NCI-H187 treated with DMSO at 0.1 percent for 48 hours (cell line): ENCODE data around the gene CSNK1D.

Source experiments
- DNase-seq: peaks from one replicate; lab custom pipeline; 2025; lab: John Stamatoyannopoulos, UW

CSNK1D gene

DNA sequence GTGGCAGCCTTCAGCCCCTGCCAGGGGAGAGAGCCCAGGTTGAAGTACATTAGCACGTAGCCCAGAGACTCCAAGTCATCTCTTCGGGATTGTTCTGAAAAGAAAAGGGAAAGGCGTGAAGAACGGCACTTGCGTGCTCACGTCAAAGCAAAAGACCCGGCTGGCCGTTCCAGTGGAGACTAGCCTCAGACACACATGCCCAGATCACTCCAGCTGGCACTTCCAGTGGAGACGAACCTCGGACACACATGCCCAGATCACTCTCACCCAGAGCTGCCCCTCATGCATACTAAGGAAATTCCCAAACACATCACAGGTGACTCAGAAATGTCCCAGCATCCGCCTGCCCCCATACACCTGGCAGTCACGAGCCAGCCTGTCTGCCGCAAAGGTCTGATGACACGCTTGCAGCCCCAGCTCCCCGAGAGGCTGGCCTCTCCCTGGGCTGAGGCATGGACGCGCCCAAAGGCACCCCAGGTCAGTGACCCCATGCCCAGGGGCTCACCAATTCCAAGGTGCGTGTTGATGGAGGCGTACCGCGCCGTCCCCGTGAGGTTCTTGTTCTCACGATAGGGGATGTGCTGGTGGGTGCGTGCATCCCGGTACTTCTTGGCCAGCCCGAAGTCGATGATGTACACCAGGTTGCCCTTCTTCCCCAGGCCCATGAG lies 20.9 kb downstream of the CSNK1D start:
- no peak for DNase-seq

DNA sequence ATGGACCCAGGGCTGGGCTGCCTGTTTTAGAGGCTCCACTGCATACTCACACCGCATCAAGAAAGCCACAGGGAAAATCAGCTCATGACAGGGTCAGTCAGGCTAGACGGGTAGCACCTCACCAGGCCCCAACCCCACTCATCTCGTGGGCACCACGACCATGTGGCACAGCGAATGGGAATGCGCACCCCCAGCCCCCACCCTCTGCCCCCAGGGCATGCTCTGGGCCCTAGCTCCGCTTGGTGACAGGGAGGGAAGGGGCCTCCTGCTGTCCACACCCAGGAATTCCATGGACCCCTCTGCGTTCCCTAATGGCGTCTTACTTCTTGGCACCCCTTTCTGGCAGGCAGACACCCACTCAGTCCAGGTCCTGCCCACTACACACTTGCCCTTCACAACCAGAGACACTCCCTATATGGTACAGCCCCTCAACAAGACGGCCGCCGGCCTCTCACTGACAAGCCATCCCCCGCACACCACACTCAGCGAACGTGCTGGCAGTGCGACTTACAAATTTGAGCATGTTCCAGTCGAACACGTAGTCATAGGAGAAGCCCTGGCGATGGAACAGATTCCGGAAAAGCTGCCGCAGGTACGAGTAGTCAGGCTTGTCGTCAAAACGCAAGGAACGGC lies 22.5 kb downstream of the CSNK1D start:
- no peak for DNase-seq

DNA sequence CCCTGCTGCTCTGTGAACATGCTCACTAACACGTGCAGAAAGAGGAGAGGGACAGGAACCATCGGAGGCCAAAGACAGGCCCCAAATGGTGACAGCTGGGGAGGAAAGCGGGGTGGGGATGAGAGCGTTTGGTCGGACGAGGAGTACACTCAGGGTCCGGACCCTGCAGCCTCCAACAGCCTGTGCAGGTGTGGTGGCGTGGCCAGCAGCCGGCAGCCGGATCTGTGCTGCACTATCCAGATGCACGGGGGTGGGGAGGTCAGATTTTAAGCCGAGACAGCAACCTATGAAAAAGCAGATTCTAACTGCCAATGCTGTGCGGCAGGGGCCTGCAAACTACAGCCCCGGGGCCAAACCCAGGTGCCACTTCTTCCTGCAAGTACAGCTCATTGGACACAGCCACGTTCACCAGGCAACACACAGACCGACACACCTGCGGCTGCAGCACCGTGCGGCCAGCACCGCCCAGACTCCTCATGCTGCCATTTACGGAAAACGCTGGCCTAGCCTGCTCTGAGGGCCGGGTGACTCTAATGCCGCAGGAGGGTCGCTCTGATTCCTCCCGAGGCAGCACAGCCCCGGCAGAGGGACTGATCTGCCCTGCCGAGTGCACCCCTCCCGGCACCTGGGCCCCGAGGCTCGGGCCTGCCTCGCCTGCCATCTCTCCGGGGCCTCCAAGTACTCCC lies 23.5 kb downstream of the CSNK1D start:
- DNase-seq: no peak

DNA sequence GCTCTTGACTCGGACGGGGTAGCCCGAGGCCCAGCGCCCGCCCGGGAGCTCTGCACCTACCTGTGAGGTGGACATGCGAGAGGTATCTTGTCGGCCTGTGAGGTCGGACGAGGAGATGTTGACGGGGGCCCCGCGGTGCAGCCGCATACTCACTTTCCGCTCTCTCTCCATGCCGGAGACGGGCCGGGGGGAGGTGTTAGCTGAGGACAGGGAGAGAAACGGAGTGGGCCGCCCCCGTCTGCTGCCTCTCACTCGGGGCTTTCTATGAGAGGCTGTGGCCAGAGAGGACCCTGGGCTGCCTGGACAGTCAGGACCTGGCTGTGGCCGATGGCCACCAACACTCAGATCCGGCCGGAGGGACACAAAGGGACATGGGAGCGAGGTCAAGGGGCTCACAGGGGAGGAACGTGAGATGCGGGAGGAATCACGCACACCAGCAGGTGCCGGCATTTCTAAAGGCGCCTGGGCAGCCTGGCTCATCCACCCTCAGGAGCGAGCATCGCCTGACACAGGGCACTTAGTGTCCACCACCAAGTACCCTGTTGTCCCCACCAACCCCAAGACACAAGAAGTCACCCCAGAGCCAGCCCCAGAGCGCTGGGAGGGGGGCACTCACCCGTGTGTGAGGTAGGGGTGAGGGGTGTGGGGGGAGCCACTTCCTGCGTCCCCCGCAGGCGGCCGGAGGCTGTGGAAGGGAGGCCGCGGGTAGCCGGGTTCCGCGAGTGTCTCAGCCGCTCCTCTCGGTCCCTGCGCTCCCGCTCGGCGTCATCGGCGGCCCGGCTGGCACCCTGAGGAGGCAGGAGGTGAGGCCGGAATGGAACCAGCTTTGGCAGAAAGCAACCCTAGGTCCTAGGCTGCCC lies 24.5 kb downstream of the CSNK1D start:
- no peak for DNase-seq

DNA sequence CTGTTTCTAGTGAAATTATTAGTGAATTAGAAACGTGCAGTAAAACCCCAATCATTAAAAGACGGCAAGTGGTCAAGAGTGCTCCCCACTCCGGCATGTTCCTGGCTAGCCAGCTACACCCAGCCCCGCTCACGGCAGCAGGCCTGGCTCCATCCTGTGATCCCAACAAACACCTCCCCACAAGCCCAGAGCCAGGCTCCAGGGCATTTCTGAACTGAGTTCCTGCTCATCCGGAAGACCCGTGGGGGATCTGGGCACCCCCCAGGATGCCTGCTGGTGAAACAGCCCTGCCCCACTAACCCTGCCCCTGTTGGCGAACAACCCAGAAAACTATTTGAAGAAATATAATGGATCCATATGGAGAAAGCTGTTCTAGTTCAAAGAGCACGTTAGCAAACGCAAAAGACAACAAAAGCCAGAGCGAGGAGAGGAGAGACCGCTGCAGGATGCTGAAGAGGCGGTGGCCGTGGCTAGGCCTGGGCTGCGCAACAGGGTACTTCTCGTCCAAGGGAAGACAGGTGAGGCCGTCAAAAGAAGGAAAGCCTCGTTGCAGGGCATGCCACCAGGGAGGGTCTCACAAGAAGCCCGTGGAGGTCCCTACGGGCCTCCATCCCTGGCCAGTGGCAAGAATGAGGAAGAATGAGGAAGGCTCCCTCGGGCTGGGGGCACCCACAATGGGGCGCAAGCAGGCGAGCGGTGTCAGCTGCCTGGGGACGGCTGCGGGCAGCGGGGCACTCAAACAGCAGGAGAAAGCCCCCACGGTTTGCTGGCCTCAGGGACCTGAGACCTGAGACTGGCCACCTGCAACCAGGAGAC lies 25.4 kb downstream of the CSNK1D start:
- DNase-seq: no peak

DNA sequence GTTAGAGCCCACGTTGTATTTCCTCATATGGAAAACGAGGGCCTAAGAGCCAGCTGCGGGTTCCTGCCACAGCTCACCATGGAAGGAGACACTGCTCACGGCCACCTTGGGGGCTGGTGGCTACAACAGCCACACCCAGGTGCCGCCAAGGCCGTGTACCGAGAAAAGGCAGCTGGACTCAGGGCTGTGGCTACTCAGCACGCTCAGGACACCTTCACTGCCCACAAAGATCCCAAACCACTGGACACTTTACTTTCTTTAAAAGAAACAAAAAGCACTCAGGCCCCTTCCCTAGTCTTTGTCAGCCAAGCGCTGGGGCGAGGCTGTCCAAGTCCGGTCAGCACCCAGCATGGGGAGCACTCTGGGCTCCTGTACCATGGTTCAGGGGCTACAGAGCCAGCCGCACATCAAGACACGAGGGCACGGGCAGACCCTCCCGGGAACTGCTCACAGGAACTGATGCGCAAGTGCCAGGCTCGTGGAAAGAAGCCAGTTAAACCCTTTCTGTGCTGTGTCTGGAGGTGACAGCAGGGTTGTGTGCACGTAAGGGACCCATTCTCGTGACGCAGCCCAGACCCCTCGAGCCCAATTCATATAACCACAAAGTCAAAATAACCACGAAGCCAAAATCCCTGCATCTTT lies 26.2 kb downstream of the CSNK1D start:
- no peak for DNase-seq

DNA sequence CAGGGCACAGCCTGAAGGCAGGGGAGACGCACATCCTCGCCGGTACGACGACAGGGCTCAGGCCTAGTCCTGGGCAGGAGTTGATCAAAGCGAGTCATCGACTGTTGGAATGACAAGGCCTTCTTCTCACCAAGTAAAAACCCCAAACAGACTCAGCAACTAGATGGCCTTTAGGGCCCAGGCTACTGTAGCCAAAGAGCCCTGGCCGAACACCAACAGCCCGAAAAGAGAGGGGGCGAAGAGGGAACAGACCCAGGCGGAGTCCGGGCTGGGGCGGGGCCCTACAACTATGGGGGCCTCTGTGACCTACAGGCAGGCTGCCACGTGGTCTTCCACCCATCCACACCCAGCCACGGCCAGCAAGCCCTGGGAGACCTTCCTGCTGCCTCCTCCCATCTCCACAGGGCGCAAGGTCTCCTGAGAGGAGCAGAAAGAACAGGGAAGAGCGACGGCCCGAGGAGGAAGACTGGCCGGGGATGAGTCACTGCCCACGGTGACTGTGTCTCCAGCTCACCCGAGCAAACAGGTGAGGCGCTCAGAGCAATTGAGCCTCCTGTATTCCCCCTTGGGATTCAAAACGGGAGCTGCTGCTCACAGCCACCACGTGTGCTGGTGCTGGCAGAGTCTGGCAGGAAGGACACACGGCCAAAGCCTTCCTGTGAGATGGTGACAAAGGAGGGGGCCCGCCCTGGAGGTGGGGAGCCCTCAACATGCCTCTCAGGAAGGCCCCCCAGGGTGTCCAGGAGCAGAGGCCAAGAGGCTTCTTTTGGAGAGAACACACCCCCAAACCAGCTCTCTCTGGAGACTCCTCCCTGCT lies 26.9 kb downstream of the CSNK1D start:
- DNase-seq: no peak

DNA sequence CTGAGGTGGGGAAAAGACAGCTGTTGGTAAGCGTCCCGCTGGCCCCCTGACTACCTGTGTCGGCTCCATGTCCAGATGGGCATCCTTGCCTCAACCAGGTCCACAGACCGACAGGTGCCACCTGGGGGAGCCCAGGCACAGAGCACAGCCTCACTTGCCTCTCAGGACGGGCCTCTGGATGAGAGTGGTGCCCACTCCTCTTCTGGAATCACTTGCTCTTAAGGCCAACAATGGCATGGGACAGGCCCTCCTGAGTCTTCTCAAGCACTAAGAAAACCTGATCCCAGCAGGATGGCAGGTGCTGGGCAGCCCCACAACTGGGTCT lies 27.5 kb downstream of the CSNK1D start:
- DNase-seq: no peak

DNA sequence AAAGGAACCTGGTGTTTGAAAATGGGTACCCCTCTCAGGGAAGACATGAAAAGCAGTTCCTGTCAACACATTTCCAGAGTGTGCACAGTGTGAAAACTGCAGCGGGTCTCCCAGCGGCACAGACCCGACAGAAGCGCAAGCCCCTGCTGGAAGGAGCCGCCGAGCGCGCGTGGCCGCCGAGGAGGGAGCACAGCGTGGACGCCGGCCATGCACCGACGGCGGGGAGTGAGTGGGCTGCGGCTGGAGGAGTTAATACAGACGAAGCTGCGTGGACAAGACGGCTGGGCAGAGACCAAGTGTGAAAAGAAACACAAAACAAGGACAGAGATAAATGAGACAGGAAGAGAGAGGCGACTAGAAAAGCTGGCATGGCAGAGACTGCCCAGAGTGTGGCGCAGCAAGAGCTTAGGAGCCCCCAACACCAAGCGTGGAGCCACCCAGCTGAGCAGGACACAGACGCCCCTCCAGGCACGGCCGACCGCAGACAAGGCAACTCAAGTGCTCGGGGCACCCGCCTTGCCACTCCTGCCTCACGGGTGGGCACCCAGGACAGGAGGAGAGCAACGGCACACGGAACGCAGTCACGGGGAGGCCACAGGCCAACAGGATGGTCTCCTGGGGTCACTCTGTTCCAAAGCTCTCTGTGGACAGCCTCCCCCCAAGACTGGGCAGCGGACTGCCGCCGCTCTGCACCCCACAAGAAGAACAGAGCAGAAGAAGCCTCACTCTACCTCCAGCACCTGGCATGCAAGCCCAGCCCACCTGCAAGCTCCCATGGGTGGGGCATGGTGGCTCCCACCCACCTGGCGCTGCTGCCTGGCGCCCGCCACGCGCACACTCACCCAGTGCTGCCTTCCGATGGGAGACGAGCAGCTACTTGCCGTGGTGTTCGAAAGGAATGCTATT lies 28.1 kb downstream of the CSNK1D start:
- DNase-seq: no peak

DNA sequence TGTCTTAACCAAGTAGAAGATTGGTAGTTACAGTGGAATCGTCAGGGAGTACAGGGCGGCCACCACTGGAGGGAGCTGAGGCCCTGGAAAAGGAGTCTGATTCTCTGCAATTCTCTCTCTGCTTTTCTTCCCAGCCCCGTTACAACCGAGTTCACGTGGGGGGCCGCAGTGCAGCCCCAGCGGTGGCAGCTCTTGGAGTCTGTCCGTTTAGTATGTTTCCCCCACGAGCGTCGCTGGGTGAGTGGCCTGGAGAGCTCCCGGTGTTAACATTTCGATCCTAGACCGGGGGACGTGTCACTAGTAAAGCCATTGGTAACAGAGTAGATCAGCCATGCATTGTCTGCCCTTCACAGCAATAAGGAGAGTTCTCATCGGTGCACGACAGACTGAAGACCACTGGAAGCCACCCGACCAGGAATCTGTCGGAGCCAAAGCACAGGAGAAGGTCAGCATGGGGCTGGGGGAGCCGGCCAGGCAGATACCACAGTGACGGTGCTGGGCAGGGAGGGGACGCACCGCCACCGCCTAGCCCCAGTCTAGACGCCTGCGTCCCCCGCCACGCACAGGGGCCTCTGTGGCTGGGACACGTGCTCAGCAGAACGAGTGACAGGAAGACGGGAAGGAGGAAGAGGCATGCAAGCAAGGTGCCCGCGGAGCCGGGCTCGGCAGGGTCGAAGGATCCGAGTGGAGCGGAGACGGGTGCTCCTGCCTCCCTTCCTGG lies 28.9 kb downstream of the CSNK1D start:
- no peak for DNase-seq

DNA sequence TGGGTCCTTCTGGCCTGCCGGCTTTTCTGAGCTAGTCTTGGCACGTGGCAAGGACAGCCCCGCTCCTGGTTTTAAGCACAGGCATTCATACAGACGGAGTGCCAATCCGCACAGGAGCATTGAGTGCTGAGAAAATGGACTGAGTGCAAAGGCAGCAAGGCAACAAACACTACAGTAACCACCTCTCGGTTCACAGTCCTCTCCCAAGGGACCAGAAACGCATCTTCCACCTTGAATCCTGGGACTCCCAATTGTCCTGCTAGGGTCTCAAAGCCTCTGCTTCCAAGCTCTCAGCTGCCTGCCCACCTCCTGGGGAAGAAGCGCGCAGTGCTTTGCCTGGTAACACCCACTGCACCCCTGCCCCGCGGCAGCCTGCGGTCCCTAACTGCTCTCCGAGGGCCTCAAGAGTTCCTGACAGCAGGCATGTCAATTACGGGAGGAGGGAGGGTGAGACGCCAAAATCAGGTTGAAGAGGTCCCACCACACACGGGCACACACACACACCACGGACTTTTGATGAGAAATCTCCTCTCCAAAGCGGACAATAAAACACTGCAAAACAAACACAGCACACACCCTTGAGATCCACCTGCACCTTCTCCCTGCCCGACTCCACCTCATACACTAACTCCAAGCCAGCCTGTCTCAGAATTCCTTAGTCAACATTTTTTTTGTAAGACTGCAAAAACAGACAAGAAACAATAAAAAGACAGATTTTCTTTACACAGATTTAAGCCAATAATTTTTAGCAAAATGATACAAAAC lies 29.7 kb downstream of the CSNK1D start:
- DNase-seq: no peak

DNA sequence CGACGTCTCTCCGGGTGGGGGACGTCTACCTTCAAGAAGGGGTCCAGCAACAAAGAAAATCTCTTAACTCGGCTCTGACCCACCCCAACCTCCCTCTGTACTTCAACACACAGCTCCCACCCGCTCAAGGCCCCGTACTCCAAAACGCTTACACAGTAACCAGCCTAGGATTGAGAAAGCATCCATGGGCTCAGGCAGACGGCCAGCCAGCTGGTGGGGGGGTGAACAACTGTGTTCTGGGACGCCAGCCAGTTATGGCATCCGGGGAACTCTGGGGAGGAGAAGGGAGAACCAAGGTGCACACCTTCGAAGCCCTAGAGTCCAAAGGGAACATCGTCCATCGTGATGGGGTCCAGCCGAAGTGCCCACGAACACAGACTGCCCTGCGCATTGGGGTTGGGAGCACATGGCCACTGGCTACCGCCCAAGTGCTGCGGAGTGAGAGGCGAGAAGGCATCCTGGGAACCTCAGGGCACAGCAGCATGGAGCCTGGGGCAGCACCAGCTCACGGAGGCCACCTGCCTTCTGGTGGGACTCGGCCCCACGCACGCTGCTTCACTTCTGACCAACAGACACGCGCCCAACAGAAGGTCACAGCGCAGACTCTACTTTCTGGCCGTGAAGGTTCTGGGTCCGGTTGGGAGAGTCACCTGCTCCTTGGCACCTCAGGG lies 30.4 kb downstream of the CSNK1D start:
- no peak for DNase-seq

DNA sequence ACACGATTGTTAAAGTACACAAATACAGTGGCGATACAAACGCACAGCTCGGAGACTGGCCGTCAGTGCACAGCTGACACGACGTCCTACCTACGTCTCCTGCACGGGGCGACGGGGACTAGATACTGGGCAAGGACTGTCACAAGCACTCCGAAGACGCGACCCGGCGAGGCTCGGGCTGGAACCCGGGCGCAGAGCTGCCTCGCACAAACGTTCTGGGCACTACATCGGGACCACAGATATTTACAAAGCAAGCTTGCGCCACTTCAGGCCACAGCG lies 30.9 kb downstream of the CSNK1D start:
- no peak for DNase-seq

DNA sequence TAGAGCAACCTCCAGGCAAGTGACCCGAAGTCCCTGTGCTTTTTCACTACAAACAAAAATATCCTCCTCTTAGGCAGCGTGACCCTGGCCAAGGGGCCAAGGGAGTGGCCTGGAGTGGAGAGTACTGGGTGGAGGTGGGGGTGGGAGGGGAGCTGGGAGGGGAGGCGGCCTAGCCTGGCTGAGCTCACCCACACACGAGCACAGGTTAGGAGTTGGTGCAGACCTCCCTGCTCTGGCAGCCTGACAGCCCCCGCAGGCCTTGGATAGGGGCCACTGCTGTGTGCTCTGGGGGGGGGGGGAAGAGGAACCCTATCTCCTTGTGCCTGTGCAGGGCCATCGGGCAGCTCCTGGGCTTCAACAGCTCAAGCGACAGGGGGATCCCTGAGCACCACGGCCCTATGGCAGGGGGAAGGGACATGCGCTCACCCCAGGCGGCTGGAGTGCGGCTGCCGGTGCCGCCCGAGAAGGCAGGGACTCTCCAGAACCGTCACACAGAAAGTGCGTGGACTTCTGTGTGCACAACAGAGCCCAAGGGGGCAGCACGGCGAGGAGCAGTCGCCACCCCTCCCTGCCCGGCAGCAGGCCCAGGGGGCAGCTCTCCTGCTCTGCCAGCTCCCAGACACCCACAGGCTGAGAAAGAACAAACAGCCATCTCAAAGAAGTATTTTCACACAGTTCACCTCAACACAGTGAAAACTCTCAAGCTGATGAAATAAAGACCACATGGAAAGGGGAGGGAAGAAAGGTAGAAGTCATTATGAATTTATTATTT lies 31.4 kb downstream of the CSNK1D start:
- DNase-seq: no peak

DNA sequence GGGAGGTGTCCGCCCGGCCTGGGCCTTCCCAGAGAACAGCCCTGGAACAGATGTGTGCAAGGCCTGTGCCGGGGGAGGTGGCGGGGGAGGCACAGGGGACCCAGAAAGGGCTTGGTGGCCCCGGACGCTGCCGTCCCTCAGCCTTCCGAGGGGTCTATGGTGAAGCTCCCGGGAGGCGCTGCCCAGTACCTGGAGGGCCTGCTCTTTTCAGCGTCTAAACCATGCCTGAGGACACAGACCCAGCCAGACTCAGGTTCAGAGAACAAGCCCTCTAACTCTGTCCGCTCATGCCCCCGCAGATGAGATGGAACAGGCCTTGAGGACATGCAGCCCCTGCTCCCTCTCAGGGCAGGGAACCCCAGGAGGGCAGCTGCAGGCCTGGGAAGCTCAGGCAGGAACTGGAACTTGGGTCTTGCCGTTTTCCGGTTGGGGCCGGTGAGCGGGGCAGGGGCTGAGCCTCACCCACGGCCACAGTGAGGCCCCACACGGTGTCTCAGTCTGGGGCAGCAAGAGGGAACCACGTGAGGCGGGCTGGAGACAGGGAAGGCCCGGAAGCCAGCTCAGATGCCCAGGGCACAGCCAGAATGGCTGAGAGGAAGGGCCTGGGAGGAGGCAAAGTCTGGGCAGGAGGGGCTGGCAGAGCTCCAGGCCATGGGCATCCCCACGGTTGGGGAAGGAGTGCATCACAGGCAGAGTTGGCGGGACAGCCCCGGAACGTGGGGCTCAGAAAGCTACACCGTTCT lies 32.1 kb downstream of the CSNK1D start:
- DNase-seq: no peak

DNA sequence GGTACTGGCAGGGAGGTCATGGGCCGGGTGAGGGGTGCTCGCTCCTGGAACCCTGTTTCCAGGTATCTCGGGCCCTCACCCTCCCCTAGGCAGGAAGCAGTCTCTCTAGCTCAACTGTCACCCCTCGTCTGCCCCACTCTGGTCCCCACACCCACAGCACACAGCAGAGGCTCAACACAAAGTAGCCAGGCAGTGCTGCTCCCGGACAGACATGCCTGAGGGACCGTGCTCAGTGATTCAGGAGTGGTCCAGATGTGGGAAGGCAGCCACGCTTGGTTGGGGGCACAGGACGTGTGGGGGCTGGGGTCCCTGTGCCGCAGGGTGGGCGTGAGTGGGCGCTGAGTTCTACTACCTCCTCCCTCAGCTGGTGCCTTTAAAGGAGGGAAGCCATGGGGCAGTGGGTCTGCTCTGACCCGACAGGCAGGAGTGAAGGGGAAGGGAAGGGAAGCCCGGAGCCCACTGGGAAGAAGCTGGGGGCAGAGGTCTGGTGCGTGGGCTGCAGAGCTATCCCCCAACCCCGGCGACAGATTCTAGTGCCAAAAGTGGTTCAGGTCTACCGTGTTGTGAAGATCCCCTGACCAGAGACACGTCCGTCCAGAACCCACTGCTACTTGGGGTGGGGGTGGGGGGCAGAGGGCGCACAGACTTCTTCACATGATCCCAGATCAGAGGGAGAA lies 32.9 kb downstream of the CSNK1D start:
- no peak for DNase-seq
